HCT116 (cell line): ENCODE data around the gene VN1R2. TPM values are rescaled to one million over a fixed set of nuclear protein-coding genes. Genes with fewer than 3 reads are reported as not detected.
"Not testable (repeated sequence)": the region's sequence is repeated elsewhere in the genome, so short reads cannot be mapped to it uniquely, and the experiment has no call there.

Experiments
- ATAC-seq: fragments of 200-7000 bp; cut with Tn5 transposase; 2 replicates; pipeline ENCODE4 v1.9.1; 2020; ENCODE audit warnings: mild to moderate bottlenecking, moderate library complexity
- BruUV-seq: library from RNA; stranded (reverse); fragments of 400-500 nt; replicated peaks from 2 replicates; lab custom pipeline; 2021; lab: Mats Ljungman, UMichigan
- CTCF ChIA-PET: fragments of 300-600 bp; sonication (Branson Sonifier 250); formaldehyde crosslinking; loops from one replicate; lab custom pipeline; 2021; ENCODE audit warnings: antibody characterized with exemption; lab: Charles Lee
- POLR2A ChIA-PET: fragments of 300-600, 350-600 bp; sonication (Branson Sonifier 250); formaldehyde crosslinking; loops from one replicate; lab custom pipeline; 2021; ENCODE audit warnings: antibody characterized with exemption; lab: Charles Lee
- RAD21 ChIA-PET, 2 experiments: fragments of 300-600 bp; sonication (Branson Sonifier 250); formaldehyde crosslinking; loops; one replicate each; lab custom pipeline; 2023; ENCODE audit warnings: low total read pairs in 2 of 2; ENCODE audit not compliant: uncharacterized antibody in 2 of 2, unreplicated experiment in 2 of 2, low non-redundant PET in 1 of 2; lab: Charles Lee
- DNase-seq: peaks from one replicate; pipeline ENCODE4 v3.0.0-alpha.2; 2010; ENCODE audit warnings: low read depth, low spot score
- H2AFZ ChIP-seq: fragments of 200-600 bp; shearing (Covaris generic), sonication (generic); 2 replicates; pipeline ENCODE4 v1.6.1; 2017; ENCODE audit warnings: low read depth, mixed run types, mixed read lengths, antibody characterized with exemption, low read length; ENCODE audit not compliant: poor library complexity, severe bottlenecking
- H3K27ac ChIP-seq: 2 replicates; pipeline ENCODE4 v1.5.1; 2012; ENCODE audit warnings: low read depth, low read length
- H3K27me3 ChIP-seq: fragments of 200-600 bp; sonication (generic); 2 replicates; pipeline ENCODE4 v1.6.1; 2016; ENCODE audit warnings: mixed run types, low read length, mixed read lengths; ENCODE audit not compliant: insufficient read depth
- H3K36me3 ChIP-seq, 2 experiments: fragments of 200-500 bp in 1 of 2; fragments of 200-600 bp in 1 of 2; sonication (Bioruptor generic) in 1 of 2; sonication (generic) in 1 of 2; 2 replicates each; pipeline versions ENCODE4 v1.5.1 to v1.6.1; 2014 to 2016; ENCODE audit warnings: low read length in 2 of 2, inconsistent platforms in 1 of 2, mixed read lengths in 1 of 2, mixed run types in 1 of 2; ENCODE audit not compliant: insufficient read depth in 2 of 2, control insufficient read depth in 1 of 2
- H3K4me1 ChIP-seq, 2 experiments: fragments of 200-600 bp in 1 of 2; sonication (generic) in 1 of 2; 2 replicates each; pipeline versions ENCODE4 v1.5.1 to v1.6.1; 2012 to 2017; ENCODE audit warnings: low read length in 2 of 2, inconsistent platforms in 1 of 2, mild to moderate bottlenecking in 1 of 2, mixed read lengths in 1 of 2, mixed run types in 1 of 2, moderate library complexity in 1 of 2; ENCODE audit not compliant: insufficient read depth in 2 of 2, control insufficient read depth in 1 of 2
- H3K4me2 ChIP-seq: fragments of 200-600 bp; sonication (generic); 2 replicates; pipeline ENCODE4 v1.6.1; 2017; ENCODE audit warnings: mixed run types, low read length, mixed read lengths
- H3K4me3 ChIP-seq, 2 experiments: fragments of 200-600 bp in 1 of 2; sonication (generic) in 1 of 2; replicated peaks in 1 of 2; 2 replicates each; pipeline ENCODE4 v1.5.1; 2011 to 2016; ENCODE audit warnings: low read length in 2 of 2, control low read depth in 1 of 2, low read depth in 1 of 2, mild to moderate bottlenecking in 1 of 2, mixed read lengths in 1 of 2, mixed run types in 1 of 2
- H3K79me2 ChIP-seq: fragments of 200-600 bp; sonication (generic); 2 replicates; pipeline ENCODE4 v1.6.1; 2017; ENCODE audit warnings: mild to moderate bottlenecking, mixed run types, low read length, moderate library complexity, mixed read lengths; ENCODE audit not compliant: insufficient read depth
- H3K9ac ChIP-seq: fragments of 200-600 bp; sonication (generic); 2 replicates; pipeline ENCODE4 v1.6.1; 2016; ENCODE audit warnings: low read length, mixed read lengths
- H3K9me2 ChIP-seq: fragments of 200-600 bp; sonication (generic), shearing (Covaris generic); 2 replicates; pipeline ENCODE4 v1.6.1; 2017; ENCODE audit warnings: mixed run types, mild to moderate bottlenecking, moderate library complexity; ENCODE audit not compliant: insufficient read depth
- H3K9me3 ChIP-seq, 2 experiments: fragments of 200-500 bp in 1 of 2; fragments of 200-600 bp in 1 of 2; sonication (Bioruptor generic) in 1 of 2; sonication (generic) in 1 of 2; 2 replicates each; pipeline ENCODE4 v1.6.1; 2014 to 2017; ENCODE audit warnings: low read length in 2 of 2, mixed read lengths in 2 of 2, inconsistent platforms in 1 of 2, low read depth in 1 of 2, mild to moderate bottlenecking in 1 of 2, mixed run types in 1 of 2, moderate library complexity in 1 of 2; ENCODE audit not compliant: control insufficient read depth in 1 of 2, insufficient read depth in 1 of 2
- H4K20me1 ChIP-seq: fragments of 200-600 bp; sonication (generic), shearing (Covaris generic); 2 replicates; pipeline ENCODE4 v1.6.1; 2017; ENCODE audit warnings: mixed run types, mild to moderate bottlenecking, moderate library complexity; ENCODE audit not compliant: insufficient read depth
- EGR1 ChIP-seq: IDR thresholded peaks from 2 replicates; pipeline ENCODE4 v1.6.1; 2012; ENCODE audit warnings: low read depth
- POLR2AphosphoS5 ChIP-seq: IDR thresholded peaks from 2 replicates; pipeline ENCODE4 v1.6.1; 2011; ENCODE audit warnings: mild to moderate bottlenecking, low read depth, low read length, moderate library complexity
- ZFX ChIP-seq: fragments of 450-650 bp; IDR thresholded peaks from 2 replicates; pipeline ENCODE4 v1.6.1; 2017
- intact Hi-C: fragments of 100-400 bp; cut with micrococcal nuclease; formaldehyde crosslinking; loops from 2 replicates; pipeline ENCODE4 v1.10.0; 2022
- total RNA-seq: library from RNA; stranded (reverse); gene quantifications from one replicate; pipeline ENCODE4 v1.2.1, GENCODE V29; 2021; ENCODE audit not compliant: unreplicated experiment
- TF ChIP-seq, protein P1 (sequence below), 3 experiments: fragments of 200-600 bp in 1 of 3; sonication (generic) in 1 of 3; IDR thresholded peaks in 2 of 3; conservative IDR thresholded peaks in 1 of 3; 2 replicates each; pipeline ENCODE4 v1.5.1; 2012 to 2017; ENCODE audit warnings: low read depth in 2 of 3, low read length in 2 of 3, antibody characterized with exemption in 1 of 3, borderline replicate concordance in 1 of 3, control low read depth in 1 of 3, mild to moderate bottlenecking in 1 of 3, mixed read lengths in 1 of 3, mixed run types in 1 of 3, moderate library complexity in 1 of 3; ENCODE audit not compliant: insufficient read depth in 1 of 3

VN1R2 gene
- total RNA-seq, 1 experiment from 2014 or later, result not detected

DNA sequence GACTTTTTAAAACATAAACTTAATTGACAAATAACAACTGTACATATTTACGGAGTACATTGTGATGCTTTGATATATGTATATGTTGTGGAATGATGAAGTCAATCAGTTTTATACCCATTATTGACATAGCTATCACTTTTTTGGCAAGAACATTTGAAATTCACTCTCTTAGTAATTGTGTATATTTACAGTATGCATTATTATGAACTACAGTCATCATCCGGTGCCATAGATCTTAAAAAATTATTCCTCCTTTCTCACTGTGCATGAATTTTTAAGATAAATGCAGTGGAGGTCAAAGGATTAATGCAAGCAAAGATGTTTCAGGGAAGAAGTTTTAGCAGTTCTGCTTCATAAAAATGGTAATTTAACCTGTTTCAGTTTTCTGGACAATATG is 17.4 kb downstream of the VN1R2 start:
- Histone ChIP-seq H3K9me3 (peaks cover 0 to 4% of the 10 kb centered on the region in 2 experiments; a peak in 2 of 4 replicates), H2AFZ (no peak overlapping the region), H4K20me1 (no peaks in the 10 kb centered on the region), H3K9me2 (no peaks in the 10 kb centered on the region), H3K4me2 (no peak overlapping the region), H3K79me2 (no peaks in the 10 kb centered on the region), H3K27ac (no peak overlapping the region), H3K4me3 (no peak overlapping the region), H3K36me3 (no peaks in the 10 kb centered on the region), H3K27me3 (no peaks in the 10 kb centered on the region), H3K9ac (no peak overlapping the region), H3K4me1 (no peaks in the 10 kb centered on the region)
- intact Hi-C loops, result no loop called here
- BruUV-seq, result no TSS peak
- no peak for DNase-seq
- no peak for TF ChIP-seq ZFX
- TF ChIP-seq EGR1, result no peak
- no peak for TF ChIP-seq POLR2AphosphoS5
- TF ChIP-seq, protein P1, sequence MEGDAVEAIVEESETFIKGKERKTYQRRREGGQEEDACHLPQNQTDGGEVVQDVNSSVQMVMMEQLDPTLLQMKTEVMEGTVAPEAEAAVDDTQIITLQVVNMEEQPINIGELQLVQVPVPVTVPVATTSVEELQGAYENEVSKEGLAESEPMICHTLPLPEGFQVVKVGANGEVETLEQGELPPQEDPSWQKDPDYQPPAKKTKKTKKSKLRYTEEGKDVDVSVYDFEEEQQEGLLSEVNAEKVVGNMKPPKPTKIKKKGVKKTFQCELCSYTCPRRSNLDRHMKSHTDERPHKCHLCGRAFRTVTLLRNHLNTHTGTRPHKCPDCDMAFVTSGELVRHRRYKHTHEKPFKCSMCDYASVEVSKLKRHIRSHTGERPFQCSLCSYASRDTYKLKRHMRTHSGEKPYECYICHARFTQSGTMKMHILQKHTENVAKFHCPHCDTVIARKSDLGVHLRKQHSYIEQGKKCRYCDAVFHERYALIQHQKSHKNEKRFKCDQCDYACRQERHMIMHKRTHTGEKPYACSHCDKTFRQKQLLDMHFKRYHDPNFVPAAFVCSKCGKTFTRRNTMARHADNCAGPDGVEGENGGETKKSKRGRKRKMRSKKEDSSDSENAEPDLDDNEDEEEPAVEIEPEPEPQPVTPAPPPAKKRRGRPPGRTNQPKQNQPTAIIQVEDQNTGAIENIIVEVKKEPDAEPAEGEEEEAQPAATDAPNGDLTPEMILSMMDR (IDR thresholded peaks at IDR 0.05 in 2 of 3, conservative IDR thresholded peaks at IDR 0.05 in 1 of 3; ENCODE audit: borderline replicate concordance in 1 of 3, insufficient read depth in 1 of 3, low read depth in 2 of 3, low read length in 2 of 3), result no peak
- ChIA-PET POLR2A (no interaction called here), CTCF (no interaction called here), RAD21 (no interaction called here)
- no peak for ATAC-seq

DNA sequence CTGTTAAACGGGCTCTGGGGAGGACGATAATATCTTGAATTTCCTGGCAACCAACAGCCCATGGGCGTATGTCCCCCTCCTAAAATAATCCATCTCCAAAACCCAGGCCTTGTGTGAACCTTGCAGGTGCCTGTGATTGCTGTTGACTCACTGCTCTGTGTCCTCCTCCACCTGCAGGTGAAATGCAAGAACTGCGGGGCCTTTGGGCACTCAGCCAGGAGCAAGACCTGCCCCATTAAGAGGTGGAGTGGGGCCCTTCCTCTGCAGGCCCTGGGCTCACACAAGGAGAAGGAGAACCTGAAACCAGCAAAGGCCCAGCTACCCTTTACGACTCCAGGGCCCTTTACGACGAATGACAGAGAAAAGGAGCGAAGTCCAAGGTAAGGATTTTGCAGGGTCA is 23.9 kb downstream of the VN1R2 start:
- RAD21 ChIA-PET, CTCF ChIA-PET, H2AFZ ChIP-seq, POLR2A ChIA-PET, H3K79me2 ChIP-seq, H3K36me3 ChIP-seq, H3K9me3 ChIP-seq, H4K20me1 ChIP-seq, DNase-seq, H3K4me3 ChIP-seq, H3K9ac ChIP-seq, H3K27ac ChIP-seq, ATAC-seq, H3K27me3 ChIP-seq, BruUV-seq, H3K4me1 ChIP-seq, intact Hi-C loops, H3K9me2 ChIP-seq, H3K4me2 ChIP-seq: not testable (repeated sequence)
